MM.1S (cell line): ENCODE data around the gene LOXL4.

Experiments
- DNase-seq: peaks from one replicate; pipeline ENCODE4 v3.0.0-alpha.2; 2015
- H2AFZ ChIP-seq: fragments of 300-600 bp; sonication (generic); 2 replicates; pipeline ENCODE4 v1.6.0; 2016; ENCODE audit warnings: antibody characterized with exemption, low read length
- H3F3A ChIP-seq: fragments of 300-600 bp; sonication (generic); 2 replicates; pipeline ENCODE4 v1.6.1; 2016; ENCODE audit warnings: mild to moderate bottlenecking, antibody characterized with exemption, low read length, moderate library complexity, mixed read lengths; ENCODE audit not compliant: insufficient read depth
- H3K27ac ChIP-seq: fragments of 300-600 bp; sonication (generic); 2 replicates; pipeline ENCODE4 v1.5.1; 2016; ENCODE audit warnings: mild to moderate bottlenecking, low read length
- H3K27me3 ChIP-seq: fragments of 300-600 bp; sonication (generic); replicated peaks from 2 replicates; pipeline ENCODE4 v1.6.0; 2016; ENCODE audit warnings: low read length; ENCODE audit not compliant: insufficient read depth
- H3K36me3 ChIP-seq: fragments of 300-600 bp; sonication (generic); replicated peaks from 2 replicates; pipeline ENCODE4 v1.6.1; 2016; ENCODE audit warnings: mild to moderate bottlenecking, low read length, mixed read lengths; ENCODE audit not compliant: insufficient read depth
- H3K4me1 ChIP-seq: fragments of 300-600 bp; sonication (generic); 2 replicates; pipeline ENCODE4 v1.6.1; 2016; ENCODE audit warnings: low read length, mixed read lengths
- H3K4me2 ChIP-seq: fragments of 300-600 bp; sonication (generic); 2 replicates; pipeline ENCODE4 v1.6.0; 2016; ENCODE audit warnings: low read depth, low read length
- H3K4me3 ChIP-seq: fragments of 300-600 bp; sonication (generic); 2 replicates; pipeline ENCODE4 v1.5.1; 2016; ENCODE audit warnings: low read length, mixed read lengths
- H3K79me2 ChIP-seq: fragments of 300-600 bp; sonication (generic); 2 replicates; pipeline ENCODE4 v1.6.1; 2016; ENCODE audit warnings: mixed run types, low read length, mixed read lengths
- H3K9ac ChIP-seq: fragments of 300-600 bp; sonication (generic); 2 replicates; pipeline ENCODE4 v1.6.1; 2016; ENCODE audit warnings: low read length, mixed read lengths
- H3K9me2 ChIP-seq: fragments of 300-600 bp; sonication (generic); replicated peaks from 2 replicates; pipeline ENCODE4 v1.6.1; 2016; ENCODE audit warnings: mild to moderate bottlenecking, low read length, mixed read lengths; ENCODE audit not compliant: insufficient read depth
- H3K9me3 ChIP-seq: fragments of 300-600 bp; sonication (generic); replicated peaks from 2 replicates; pipeline ENCODE4 v1.6.1; 2016; ENCODE audit warnings: mild to moderate bottlenecking, low read length, mixed read lengths; ENCODE audit not compliant: insufficient read depth
- H4K20me1 ChIP-seq: fragments of 300-600 bp; sonication (generic); 2 replicates; pipeline ENCODE4 v1.6.1; 2016; ENCODE audit warnings: mild to moderate bottlenecking, low read length, moderate library complexity, mixed read lengths; ENCODE audit not compliant: insufficient read depth
- CTCF ChIP-seq: fragments of 300-600 bp; sonication (generic); IDR thresholded peaks from 2 replicates; pipeline ENCODE4 v1.5.1; 2016; ENCODE audit warnings: antibody characterized with exemption, low read length, mixed read lengths
- EZH2 ChIP-seq: fragments of 300-600 bp; sonication (generic); optimal IDR thresholded peaks from 2 replicates; pipeline ENCODE3; 2017; ENCODE audit warnings: low read depth, mild to moderate bottlenecking, antibody characterized with exemption, low read length, mixed read lengths
- EZH2phosphoT487 ChIP-seq: fragments of 300-600 bp; sonication (generic); IDR thresholded peaks from 2 replicates; pipeline ENCODE4 v1.6.1; 2018; ENCODE audit warnings: antibody characterized with exemption, low read length

The LOXL4 gene

GRCh38 chr10:98263088-98263487, 4.9 kb downstream of the LOXL4 start:
- Histone ChIP-seq H3F3A (no peaks in the 10 kb centered on the region), H2AFZ (no peak overlapping the region), H3K4me2 (no peak overlapping the region), H3K27ac (no peak overlapping the region), H3K4me3 (no peak overlapping the region), H3K36me3 (no peaks in the 10 kb centered on the region), H3K9me2 (no peaks in the 10 kb centered on the region), H3K4me1 (peaks cover 32% of the 10 kb centered on the region), H4K20me1 (no peaks in the 10 kb centered on the region), H3K9ac (no peak overlapping the region), H3K27me3 (no peaks in the 10 kb centered on the region), H3K9me3 (no peaks in the 10 kb centered on the region), H3K79me2 (no peaks in the 10 kb centered on the region)
- TF ChIP-seq EZH2phosphoT487 (no peak), EZH2 (no peak)
- no peak for DNase-seq

- no peak overlapping the region for H2AFZ ChIP-seq
- TF ChIP-seq EZH2 (no peak), EZH2phosphoT487 (no peak), CTCF (peak; percentile 74)
- H3K9me3 ChIP-seq = no peaks in the 10 kb centered on the region
- no peaks in the 10 kb centered on the region for H3K36me3 ChIP-seq
- no peaks in the 10 kb centered on the region for H3F3A ChIP-seq
- H3K27ac ChIP-seq = no peak overlapping the region
- no peak overlapping the region for H3K4me3 ChIP-seq
- no peaks in the 10 kb centered on the region for H3K27me3 ChIP-seq
- H3K4me2 ChIP-seq = no peak overlapping the region
- DNase-seq = peak; percentile 51
- H4K20me1 ChIP-seq = no peaks in the 10 kb centered on the region
- no peaks in the 10 kb centered on the region for H3K9me2 ChIP-seq
- H3K4me1 ChIP-seq = peaks cover 34% of the 10 kb centered on the region
- H3K9ac ChIP-seq = no peak overlapping the region
- H3K79me2 ChIP-seq = no peaks in the 10 kb centered on the region
These were observed 5.4 kb downstream of the LOXL4 start for GRCh38 chr10:98262571-98262970.

- Histone ChIP-seq H3K27me3 (no peaks in the 10 kb centered on the region), H4K20me1 (no peaks in the 10 kb centered on the region), H3K4me2 (no peak overlapping the region), H3K79me2 (no peaks in the 10 kb centered on the region), H3K36me3 (no peaks in the 10 kb centered on the region), H3K9me2 (no peaks in the 10 kb centered on the region), H3K4me1 (peaks cover 34% of the 10 kb centered on the region), H3F3A (no peaks in the 10 kb centered on the region), H3K9me3 (no peaks in the 10 kb centered on the region), H2AFZ (no peak overlapping the region), H3K27ac (no peak overlapping the region), H3K9ac (no peak overlapping the region), H3K4me3 (no peak overlapping the region)
- no peak for DNase-seq
- no peak for TF ChIP-seq EZH2phosphoT487
- no peak for TF ChIP-seq CTCF
- TF ChIP-seq EZH2 = no peak
These were observed 6.3 kb downstream of the LOXL4 start for GRCh38 chr10:98261436-98262277.

- no peak overlapping the region for H3K27ac ChIP-seq
- H3K9me3 ChIP-seq = no peaks in the 10 kb centered on the region
- H3K9me2 ChIP-seq = no peaks in the 10 kb centered on the region
- H3K4me1 ChIP-seq = peaks cover 38% of the 10 kb centered on the region
- TF ChIP-seq EZH2phosphoT487 = no peak
- no peak for TF ChIP-seq EZH2
- H4K20me1 ChIP-seq = no peaks in the 10 kb centered on the region
- H3K36me3 ChIP-seq = no peaks in the 10 kb centered on the region
- no peak overlapping the region for H2AFZ ChIP-seq
- H3K27me3 ChIP-seq = no peaks in the 10 kb centered on the region
- no peak overlapping the region for H3K4me3 ChIP-seq
- no peak overlapping the region for H3K9ac ChIP-seq
- no peaks in the 10 kb centered on the region for H3K79me2 ChIP-seq
- H3K4me2 ChIP-seq = no peak overlapping the region
- H3F3A ChIP-seq = no peaks in the 10 kb centered on the region
- DNase-seq = no peak
These were observed 7.2 kb downstream of the LOXL4 start for GRCh38 chr10:98260752-98261151.
